ENCODE data around the gene CAMK1D.

GRCh38 chr10:12699258-12699700 lies 349.9 kb downstream of the CAMK1D start:
- TF ChIP-seq REPIN1 (tag by site-specific recombination; IDR thresholded peaks at IDR 0.05; ENCODE audit: low read depth) (no peak), CTCF (tag by site-specific recombination; IDR thresholded peaks at IDR 0.05) (no peak), ZBTB20 (tag by site-specific recombination; IDR thresholded peaks at IDR 0.05) (no peak), ZBTB21 (tag by site-specific recombination; IDR thresholded peaks at IDR 0.05) (no peak), ZNF629 (tag by site-specific recombination; IDR thresholded peaks at IDR 0.05) (no peak), ZNF24 (tag by site-specific recombination; IDR thresholded peaks at IDR 0.05) (no peak)
- TF ChIP-seq, protein P1, sequence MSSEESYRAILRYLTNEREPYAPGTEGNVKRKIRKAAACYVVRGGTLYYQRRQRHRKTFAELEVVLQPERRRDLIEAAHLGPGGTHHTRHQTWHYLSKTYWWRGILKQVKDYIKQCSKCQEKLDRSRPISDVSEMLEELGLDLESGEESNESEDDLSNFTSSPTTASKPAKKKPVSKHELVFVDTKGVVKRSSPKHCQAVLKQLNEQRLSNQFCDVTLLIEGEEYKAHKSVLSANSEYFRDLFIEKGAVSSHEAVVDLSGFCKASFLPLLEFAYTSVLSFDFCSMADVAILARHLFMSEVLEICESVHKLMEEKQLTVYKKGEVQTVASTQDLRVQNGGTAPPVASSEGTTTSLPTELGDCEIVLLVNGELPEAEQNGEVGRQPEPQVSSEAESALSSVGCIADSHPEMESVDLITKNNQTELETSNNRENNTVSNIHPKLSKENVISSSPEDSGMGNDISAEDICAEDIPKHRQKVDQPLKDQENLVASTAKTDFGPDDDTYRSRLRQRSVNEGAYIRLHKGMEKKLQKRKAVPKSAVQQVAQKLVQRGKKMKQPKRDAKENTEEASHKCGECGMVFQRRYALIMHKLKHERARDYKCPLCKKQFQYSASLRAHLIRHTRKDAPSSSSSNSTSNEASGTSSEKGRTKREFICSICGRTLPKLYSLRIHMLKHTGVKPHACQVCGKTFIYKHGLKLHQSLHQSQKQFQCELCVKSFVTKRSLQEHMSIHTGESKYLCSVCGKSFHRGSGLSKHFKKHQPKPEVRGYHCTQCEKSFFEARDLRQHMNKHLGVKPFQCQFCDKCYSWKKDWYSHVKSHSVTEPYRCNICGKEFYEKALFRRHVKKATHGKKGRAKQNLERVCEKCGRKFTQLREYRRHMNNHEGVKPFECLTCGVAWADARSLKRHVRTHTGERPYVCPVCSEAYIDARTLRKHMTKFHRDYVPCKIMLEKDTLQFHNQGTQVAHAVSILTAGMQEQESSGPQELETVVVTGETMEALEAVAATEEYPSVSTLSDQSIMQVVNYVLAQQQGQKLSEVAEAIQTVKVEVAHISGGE (tag by site-specific recombination; conservative IDR thresholded peaks at IDR 0.05; ENCODE audit: low read depth): no peak

Data from HEK293 (cell line).